Measurements from ENCODE around the gene CHST15. TPM values are rescaled to one million over a fixed set of nuclear protein-coding genes. Genes with fewer than 3 reads are reported as not detected.
A peak's percentile ranks its signal among the peaks of the same experiment; 100 is the strongest.

The CHST15 gene
- total RNA-seq, 1 donor from 2014 or later: 4.5 TPM

GRCh38 chr10:123997013-123997412 is 96.4 kb downstream of the CHST15 start:
- Histone ChIP-seq H3K4me3 (no peak overlapping the region), H3K27me3 (ENCODE audit: low read depth) (peaks cover 42% of the 10 kb centered on the region), H3K4me1 (peaks cover 18% of the 10 kb centered on the region), H3K9me3 (replicated peaks) (no peaks in the 10 kb centered on the region), H3K27ac (replicated peaks) (no peak overlapping the region), H3K36me3 (no peaks in the 10 kb centered on the region)
- intact Hi-C loops (cut with micrococcal nuclease): loop anchor here (10.0 kb wide), 1 partner anchor 268 kb away; no protein-coding TSS in a partner anchor
- DNase-seq: no peak
- TF ChIP-seq CTCF (IDR thresholded peaks at IDR 0.05; ENCODE audit: borderline replicate concordance): no peak

GRCh38 chr10:123996302-123996701 is 97.1 kb downstream of the CHST15 start:
- H3K4me3 ChIP-seq: no peak overlapping the region
- H3K27ac ChIP-seq (replicated peaks): no peak overlapping the region
- intact Hi-C loops (cut with micrococcal nuclease): loop anchor here (10.0 kb wide), 1 partner anchor 268 kb away; no protein-coding TSS in a partner anchor
- no peak for TF ChIP-seq CTCF (IDR thresholded peaks at IDR 0.05; ENCODE audit: borderline replicate concordance)
- H3K9me3 ChIP-seq (replicated peaks): no peaks in the 10 kb centered on the region
- no peaks in the 10 kb centered on the region for H3K36me3 ChIP-seq
- DNase-seq: no peak
- H3K4me1 ChIP-seq: peaks cover 18% of the 10 kb centered on the region
- peaks cover 50% of the 10 kb centered on the region for H3K27me3 ChIP-seq (ENCODE audit: low read depth)

GRCh38 chr10:123995461-123996131 is 97.8 kb downstream of the CHST15 start:
- no peaks in the 10 kb centered on the region for H3K9me3 ChIP-seq (replicated peaks)
- TF ChIP-seq CTCF (IDR thresholded peaks at IDR 0.05; ENCODE audit: borderline replicate concordance): peak; percentile 60
- peaks cover 18% of the 10 kb centered on the region for H3K4me1 ChIP-seq
- peak overlapping the region; percentile 39 for H3K4me3 ChIP-seq
- H3K27me3 ChIP-seq (ENCODE audit: low read depth): peaks cover 57% of the 10 kb centered on the region
- no peaks in the 10 kb centered on the region for H3K36me3 ChIP-seq
- intact Hi-C loops (cut with micrococcal nuclease): loop anchor here (10.0 kb wide), 1 partner anchor 269 kb away; no protein-coding TSS in a partner anchor
- no peak overlapping the region for H3K27ac ChIP-seq (replicated peaks)
- DNase-seq: peak; percentile 31

GRCh38 chr10:123995082-123995460 is 98.3 kb downstream of the CHST15 start:
- intact Hi-C loops (cut with micrococcal nuclease): loop anchor here (10.0 kb wide), 1 partner anchor 270 kb away; no protein-coding TSS in a partner anchor
- Histone ChIP-seq H3K4me3 (peak overlapping the region; percentile 39), H3K27ac (replicated peaks) (no peak overlapping the region), H3K27me3 (ENCODE audit: low read depth) (peaks cover 62% of the 10 kb centered on the region), H3K4me1 (peaks cover 18% of the 10 kb centered on the region), H3K36me3 (no peaks in the 10 kb centered on the region), H3K9me3 (replicated peaks) (no peaks in the 10 kb centered on the region)
- no peak for TF ChIP-seq CTCF (IDR thresholded peaks at IDR 0.05; ENCODE audit: borderline replicate concordance)
- DNase-seq: no peak

- no peak overlapping the region for H3K27ac ChIP-seq (replicated peaks)
- H3K4me3 ChIP-seq: peak overlapping the region; percentile 39
- H3K4me1 ChIP-seq: peaks cover 18% of the 10 kb centered on the region
- H3K9me3 ChIP-seq (replicated peaks): no peaks in the 10 kb centered on the region
- intact Hi-C loops (cut with micrococcal nuclease): loop anchor here (1.0 to 10.0 kb wide), 2 partner anchors 270 to 395 kb away; no protein-coding TSS in a partner anchor
- TF ChIP-seq CTCF (IDR thresholded peaks at IDR 0.05; ENCODE audit: borderline replicate concordance): peak; percentile 99
- DNase-seq: peak; percentile 84
- peaks cover 67% of the 10 kb centered on the region for H3K27me3 ChIP-seq (ENCODE audit: low read depth)
- H3K36me3 ChIP-seq: no peaks in the 10 kb centered on the region
These were observed 98.8 kb downstream of the CHST15 start for GRCh38 chr10:123994417-123995081.
